Suppressor macrophage treated with lipopolysaccharide for 4 hours (primary cell): Measurements from ENCODE around the gene MRGPRD.

Source experiments
- DNase-seq: peaks from one replicate; pipeline ENCODE4 v3.0.0-alpha.2; 2020

MRGPRD gene, protein sequence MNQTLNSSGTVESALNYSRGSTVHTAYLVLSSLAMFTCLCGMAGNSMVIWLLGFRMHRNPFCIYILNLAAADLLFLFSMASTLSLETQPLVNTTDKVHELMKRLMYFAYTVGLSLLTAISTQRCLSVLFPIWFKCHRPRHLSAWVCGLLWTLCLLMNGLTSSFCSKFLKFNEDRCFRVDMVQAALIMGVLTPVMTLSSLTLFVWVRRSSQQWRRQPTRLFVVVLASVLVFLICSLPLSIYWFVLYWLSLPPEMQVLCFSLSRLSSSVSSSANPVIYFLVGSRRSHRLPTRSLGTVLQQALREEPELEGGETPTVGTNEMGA

DNA sequence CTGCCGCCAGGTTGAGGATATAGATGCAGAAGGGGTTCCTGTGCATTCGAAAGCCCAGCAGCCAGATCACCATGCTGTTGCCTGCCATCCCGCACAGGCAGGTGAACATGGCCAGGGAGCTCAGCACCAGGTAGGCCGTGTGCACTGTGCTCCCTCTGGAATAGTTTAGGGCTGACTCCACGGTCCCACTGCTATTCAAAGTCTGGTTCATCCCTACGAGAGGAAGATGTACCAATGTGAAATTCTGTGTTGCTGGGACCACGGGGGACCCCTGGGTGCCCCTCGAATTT is at the start of gene MRGPRD:
MRGPRD (minus strand) TSS at position 211 of the 290 bp plus-strand sequence; CDS start at position 211, 0 bp downstream.
- no peak for DNase-seq

DNA sequence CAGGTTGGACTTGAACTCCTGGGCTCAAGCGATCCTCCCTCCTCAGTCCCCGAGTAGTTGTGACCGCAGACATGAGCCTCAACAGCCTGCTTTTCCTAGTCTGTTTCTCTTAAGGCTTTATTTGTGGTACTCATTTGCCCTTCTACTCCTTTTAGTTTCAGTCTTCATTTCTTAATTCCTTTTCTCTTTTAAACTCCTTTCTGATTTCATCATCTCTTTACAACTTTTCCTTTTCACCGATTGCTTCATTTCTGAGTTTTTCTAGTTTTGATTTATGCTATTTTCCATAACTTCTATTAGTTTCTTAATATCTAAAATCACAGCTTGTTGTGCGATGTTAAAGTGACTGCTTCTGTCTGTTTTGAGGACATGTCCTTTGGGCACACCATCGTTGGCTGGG is 49.5 kb upstream of the MRGPRD start:
- DNase-seq = peak; percentile 77

- DNase-seq = peak; percentile 87
Observed at GRCh38 chr11:69027704-69028372, 47.1 kb upstream of the MRGPRD start.

GRCh38 chr11:69024509-69024908 is 43.7 kb upstream of the MRGPRD start:
- no peak for DNase-seq

DNA sequence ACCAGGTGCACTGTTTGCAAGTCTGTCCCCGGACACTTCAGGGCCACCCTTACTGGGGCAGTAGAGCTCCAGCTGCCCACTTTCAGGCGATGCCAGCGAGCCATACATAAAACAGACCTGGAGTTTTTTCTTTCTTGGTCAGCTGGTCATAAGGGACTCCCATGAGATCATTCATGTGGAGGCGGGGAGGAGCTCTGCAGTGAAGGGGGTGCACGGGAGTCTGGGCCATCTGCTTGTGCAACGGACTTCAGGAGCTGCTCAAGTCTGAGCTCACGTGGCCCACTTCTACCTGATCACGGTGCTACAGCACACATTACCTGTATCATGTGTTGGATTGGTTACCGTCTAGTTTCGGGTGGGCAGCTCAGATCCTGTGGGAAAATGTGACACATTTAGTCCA is 41.5 kb upstream of the MRGPRD start:
- no peak for DNase-seq

- no peak for DNase-seq
Observed at GRCh38 chr11:69018924-69019323, 38.1 kb upstream of the MRGPRD start.

DNA sequence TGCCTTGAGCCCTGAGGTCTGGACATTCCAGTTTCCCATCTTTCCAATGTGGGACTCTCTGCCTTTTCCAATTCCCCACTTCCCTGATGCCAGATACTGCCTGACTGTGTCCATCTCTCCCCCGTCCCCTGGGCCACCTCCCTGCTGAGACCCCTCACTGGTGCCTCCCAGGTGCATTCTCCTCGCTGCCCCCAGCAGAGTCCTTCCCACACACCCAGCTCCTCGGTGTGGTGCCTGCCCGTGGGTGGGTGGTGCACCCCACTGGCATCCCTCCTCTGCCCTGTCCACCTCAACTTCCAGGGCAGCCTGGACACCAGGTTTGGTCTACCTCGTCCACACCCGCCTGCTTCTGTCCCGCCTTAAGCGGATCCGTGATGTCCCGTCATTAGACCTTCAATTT is 37.2 kb upstream of the MRGPRD start:
- DNase-seq = no peak

- DNase-seq = no peak
Observed at GRCh38 chr11:69014898-69015549, 34.2 kb upstream of the MRGPRD start.

- no peak for DNase-seq
Observed at GRCh38 chr11:69014084-69014851, 33.5 kb upstream of the MRGPRD start.

- DNase-seq = peak; percentile 33
Observed at GRCh38 chr11:69013009-69013951, 32.5 kb upstream of the MRGPRD start, which contains the start of gene MRGPRF. TSS of gene MRGPRF (minus strand) at chr11:69013246. CDS start at chr11:69009901, 3,345 bp downstream.

DNA sequence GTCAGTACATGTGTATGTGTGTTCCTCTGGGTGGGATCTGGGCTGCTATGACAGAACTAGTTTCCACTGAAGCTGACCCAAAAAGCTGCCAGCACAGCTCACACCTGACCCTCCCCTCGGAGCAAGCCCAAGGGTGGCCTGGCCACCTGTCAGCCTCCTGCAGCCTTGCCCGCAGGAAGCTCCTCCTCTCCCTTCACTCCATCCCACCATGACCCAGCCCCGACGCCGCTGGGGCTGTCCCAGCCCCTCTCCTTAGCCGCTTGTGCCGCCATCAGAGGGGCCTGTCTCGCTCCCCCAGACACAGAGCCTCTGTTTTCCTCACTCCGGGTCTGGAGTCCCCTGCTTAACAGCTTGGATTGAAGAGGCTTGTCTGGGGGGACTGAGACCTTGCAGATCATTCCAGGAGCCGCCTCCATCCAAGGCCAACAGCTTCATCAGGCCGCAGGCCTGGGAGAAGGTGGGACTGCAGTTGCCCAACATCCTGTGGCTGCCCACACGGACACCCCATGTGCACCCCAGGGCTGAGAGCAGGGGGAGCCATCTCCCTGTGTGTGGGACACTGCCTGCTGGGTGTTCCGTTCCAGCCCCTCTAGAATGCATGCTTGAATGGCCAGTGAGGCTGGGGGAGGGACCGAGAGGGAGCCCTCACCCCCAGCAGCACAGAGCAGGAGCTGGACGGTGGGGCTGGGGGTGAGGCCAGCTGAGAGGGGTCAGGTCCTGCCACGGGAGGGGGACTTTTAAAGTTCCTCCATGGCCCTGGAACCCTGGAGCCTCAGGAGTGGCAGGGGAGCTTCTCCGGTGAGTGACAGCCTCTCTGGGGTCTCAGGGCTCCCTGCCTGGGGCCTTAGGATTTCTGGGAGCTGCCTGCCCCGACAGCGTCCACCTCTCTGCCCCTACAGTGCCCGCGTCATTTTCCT is 31.6 kb upstream of the MRGPRD start:
- no peak for DNase-seq

- DNase-seq = no peak
Observed at GRCh38 chr11:69011624-69012091, 30.9 kb upstream of the MRGPRD start.

GRCh38 chr11:69010964-69011623 is 30.3 kb upstream of the MRGPRD start:
- DNase-seq = peak; percentile 77

- DNase-seq = peak; percentile 55
Observed at GRCh38 chr11:69010361-69010891, 29.6 kb upstream of the MRGPRD start.

- no peak for DNase-seq
Observed at GRCh38 chr11:69009441-69010211, 28.8 kb upstream of the MRGPRD start.

GRCh38 chr11:69008737-69009440 is 28.1 kb upstream of the MRGPRD start:
- DNase-seq = peak; percentile 70

DNA sequence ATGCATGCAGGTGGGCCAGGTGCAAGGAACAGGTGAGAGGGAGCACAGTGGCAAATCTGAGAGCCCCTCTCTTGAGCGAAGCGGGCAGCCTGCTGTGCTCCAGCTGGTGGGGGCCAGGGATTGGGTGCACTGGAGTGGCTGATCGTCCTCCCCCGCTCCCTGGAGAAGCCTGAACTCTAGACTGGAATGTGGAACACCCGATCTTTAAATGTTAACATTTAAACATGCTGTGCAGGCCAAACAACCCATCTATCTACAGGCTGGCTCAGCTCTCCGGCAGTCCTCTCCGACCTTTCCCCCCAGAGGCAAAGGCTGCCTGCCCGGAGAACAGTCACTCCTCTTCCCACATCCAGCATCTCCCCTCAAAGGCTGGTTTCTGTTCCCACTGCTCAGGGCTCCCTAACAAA is 27.2 kb upstream of the MRGPRD start:
- DNase-seq = no peak

DNA sequence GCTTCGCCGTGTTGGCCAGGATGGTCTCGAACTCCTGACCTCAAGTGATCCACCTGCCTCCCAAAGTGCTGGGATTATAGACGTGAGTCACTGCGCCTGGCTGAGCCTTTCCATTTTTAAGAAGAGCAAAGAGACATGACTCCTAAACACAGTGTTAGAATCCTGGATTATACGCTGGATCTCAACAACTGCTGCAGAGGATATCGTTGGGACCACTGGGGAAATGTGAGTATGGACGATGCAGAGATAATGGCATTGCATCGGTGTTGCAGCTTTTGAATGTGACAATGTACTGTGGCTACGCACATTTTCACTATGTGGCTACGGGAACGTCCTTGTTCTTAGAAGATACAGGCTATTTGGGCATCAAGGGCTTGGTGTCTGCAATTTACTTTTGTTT is 26.0 kb upstream of the MRGPRD start:
- no peak for DNase-seq
